Tibial nerve (tissue), 4 donors: ENCODE data around the gene CYFIP2. TPM values are rescaled to one million over a fixed set of nuclear protein-coding genes. Genes with fewer than 3 reads are reported as not detected.

Experiments
- DNase-seq, 2 donors: peaks; one replicate each; pipeline ENCODE4 v3.0.0-alpha.2; 2019; ENCODE audit warnings: low spot score in 2 of 2
- H3K27ac ChIP-seq, 4 donors: fragments of 200-600 bp; sonication (generic) in 3 of 4; one replicate each; pipeline ENCODE4 v1.5.1; 2017 to 2019; ENCODE audit warnings: mild to moderate bottlenecking in 1 of 4
- H3K27me3 ChIP-seq, 2 donors: fragments of 200-600 bp; sonication (generic) in 1 of 2; one replicate each; pipeline versions ENCODE4 v1.5.1 to v1.6.0; 2017 to 2019
- H3K36me3 ChIP-seq, 3 donors: fragments of 200-600 bp; sonication (generic); one replicate each; pipeline ENCODE4 v1.5.1; 2018 to 2019
- H3K4me1 ChIP-seq, 4 donors: fragments of 200-600 bp; sonication (generic) in 3 of 4; one replicate each; pipeline ENCODE4 v1.5.1; 2017 to 2019
- H3K4me3 ChIP-seq, 4 donors: fragments of 200-600 bp; sonication (generic) in 3 of 4; one replicate each; pipeline ENCODE4 v1.5.1; 2017 to 2019; ENCODE audit warnings: mild to moderate bottlenecking in 1 of 4, moderate library complexity in 1 of 4
- H3K9me3 ChIP-seq, 4 donors: fragments of 200-600 bp; sonication (generic) in 3 of 4; one replicate each; pipeline ENCODE4 v1.5.1; 2017 to 2019
- CTCF ChIP-seq, 5 experiments: fragments of 200-600 bp in 3 of 5; fragments of 450-650 bp in 2 of 5; sonication (generic) in 3 of 5; IDR thresholded peaks; one replicate each; pipeline ENCODE4 v1.5.1; 2016 to 2019; ENCODE audit warnings: antibody characterized with exemption in 5 of 5, mild to moderate bottlenecking in 3 of 5, moderate library complexity in 2 of 5
- EP300 ChIP-seq, 2 donors: sonication (generic); formaldehyde crosslinking; IDR thresholded peaks; one replicate each; pipeline ENCODE4 v1.6.1; 2017; ENCODE audit warnings: antibody characterized with exemption in 2 of 2, mild to moderate bottlenecking in 1 of 2
- POLR2A ChIP-seq, 2 donors: fragments of 450-650 bp; IDR thresholded peaks; one replicate each; pipeline ENCODE4 v1.6.1; 2017; ENCODE audit warnings: antibody characterized with exemption in 2 of 2, mild to moderate bottlenecking in 2 of 2, moderate library complexity in 2 of 2
- WGBS, 2 donors: methylation state at CpG; one replicate each; pipeline ENCODE4 v1.1.5; 2018; 5-methylcytosine and 5-hydroxymethylcytosine counted together
- total RNA-seq, 4 donors: library from RNA; depleted of rRNA; stranded (reverse); fragments of >200 nt; gene quantifications; one replicate each; pipeline ENCODE4 v1.1.0, GENCODE V29; 2016

Gene CYFIP2
- total RNA-seq, 4 donors from 2014 or later = 14.4 to 27.3 (median 18.0) TPM

DNA sequence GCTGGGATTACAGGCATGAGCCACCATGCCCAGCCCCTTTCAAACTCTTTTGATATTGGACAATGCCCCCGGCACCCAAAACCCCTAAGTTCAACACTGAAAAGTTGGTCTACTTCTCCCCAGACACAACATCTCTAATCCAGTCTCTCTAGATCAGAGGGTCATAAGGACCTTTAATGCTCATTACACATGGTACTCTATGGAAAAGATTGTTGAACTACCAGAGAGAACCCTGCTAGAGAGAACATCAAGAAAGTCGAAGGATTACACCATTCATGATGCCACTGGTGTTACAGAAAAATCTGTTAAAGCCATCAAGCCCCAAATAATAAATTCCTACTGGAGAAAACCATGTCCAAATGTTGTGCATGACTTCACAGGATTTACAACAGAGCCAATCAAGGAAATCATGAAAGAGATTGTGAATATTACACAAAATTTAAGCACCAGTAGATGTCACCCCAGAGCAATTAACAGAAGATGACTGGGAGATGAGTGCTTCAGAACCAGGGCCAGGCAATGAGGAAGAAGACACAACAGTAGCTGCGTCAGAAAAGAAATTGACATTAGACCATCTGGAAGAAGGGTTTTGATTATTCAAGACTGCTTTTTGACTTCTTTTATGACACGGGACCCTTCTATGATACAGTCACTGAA lies 165.7 kb downstream of the CYFIP2 start:
- Histone ChIP-seq H3K4me1 (peaks cover 0 to 7% (median 0%) of the 10 kb centered on the region in 4 donors), H3K27ac (no peak overlapping the region), H3K9me3 (no peaks in the 10 kb centered on the region), H3K27me3 (no peaks in the 10 kb centered on the region), H3K4me3 (no peak overlapping the region), H3K36me3 (no peaks in the 10 kb centered on the region)
- DNase-seq = peak in 1 of 2 donors; percentile 72
- TF ChIP-seq POLR2A (IDR thresholded peaks at IDR 0.05) (no peak), EP300 (IDR thresholded peaks at IDR 0.05) (no peak), CTCF (IDR thresholded peaks at IDR 0.05) (peak; percentile 45 to 73 (median 47))
- WGBS, 2 donors = 28 to 31% methylated on average over 4 of the region's 4 CpGs

- Histone ChIP-seq H3K27me3 (no peaks in the 10 kb centered on the region), H3K36me3 (no peaks in the 10 kb centered on the region), H3K27ac (no peak overlapping the region), H3K9me3 (no peaks in the 10 kb centered on the region), H3K4me1 (peaks cover 0 to 7% (median 0%) of the 10 kb centered on the region in 4 donors), H3K4me3 (no peak overlapping the region)
- no peak for TF ChIP-seq POLR2A (IDR thresholded peaks at IDR 0.05)
- no peak for TF ChIP-seq CTCF (IDR thresholded peaks at IDR 0.05)
- TF ChIP-seq EP300 (IDR thresholded peaks at IDR 0.05) = no peak
- no peak for DNase-seq
- 84 to 85% methylated on average over 4 of the region's 4 CpGs for whole genome bisulfite sequencing, 2 donors
Measured at GRCh38 chr5:157434096-157434495, 168.2 kb downstream of the CYFIP2 start.

DNA sequence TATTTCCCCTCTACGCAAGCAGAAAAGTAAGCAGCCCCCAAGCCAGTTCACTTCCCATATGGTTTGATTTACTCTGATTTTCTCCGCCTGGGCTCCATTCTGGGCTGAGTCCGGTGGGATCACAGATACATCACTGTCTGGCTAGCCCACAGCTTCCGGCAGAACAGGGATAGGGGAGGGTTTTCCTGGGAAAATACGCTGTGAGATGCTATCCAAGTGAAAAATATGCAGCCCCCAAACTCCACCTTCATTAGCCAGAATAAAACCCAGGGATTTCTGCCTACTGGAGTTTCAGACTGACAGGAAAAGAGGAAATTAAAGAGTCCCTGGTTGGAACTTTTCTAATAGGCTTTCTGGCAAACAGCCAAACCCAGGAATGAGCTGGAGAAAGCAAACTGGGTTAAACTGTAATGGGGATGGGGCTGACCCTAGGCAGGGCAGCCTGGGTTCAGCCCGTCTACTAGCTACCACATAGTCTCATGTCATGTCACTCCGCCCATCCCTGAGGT lies 177.2 kb downstream of the CYFIP2 start:
- no peaks in the 10 kb centered on the region for H3K9me3 ChIP-seq
- peaks cover 0 to 7% (median 0%) of the 10 kb centered on the region in 4 donors for H3K4me1 ChIP-seq
- no peaks in the 10 kb centered on the region for H3K36me3 ChIP-seq
- TF ChIP-seq CTCF (IDR thresholded peaks at IDR 0.05) (no peak), POLR2A (IDR thresholded peaks at IDR 0.05) (no peak), EP300 (IDR thresholded peaks at IDR 0.05) (no peak)
- no peak overlapping the region for H3K27ac ChIP-seq
- no peak overlapping the region for H3K4me3 ChIP-seq
- DNase-seq = no peak
- no peaks in the 10 kb centered on the region for H3K27me3 ChIP-seq
- 50 to 55% methylated on average over 6 to 7 of the region's 7 CpGs for WGBS, 2 donors

DNA sequence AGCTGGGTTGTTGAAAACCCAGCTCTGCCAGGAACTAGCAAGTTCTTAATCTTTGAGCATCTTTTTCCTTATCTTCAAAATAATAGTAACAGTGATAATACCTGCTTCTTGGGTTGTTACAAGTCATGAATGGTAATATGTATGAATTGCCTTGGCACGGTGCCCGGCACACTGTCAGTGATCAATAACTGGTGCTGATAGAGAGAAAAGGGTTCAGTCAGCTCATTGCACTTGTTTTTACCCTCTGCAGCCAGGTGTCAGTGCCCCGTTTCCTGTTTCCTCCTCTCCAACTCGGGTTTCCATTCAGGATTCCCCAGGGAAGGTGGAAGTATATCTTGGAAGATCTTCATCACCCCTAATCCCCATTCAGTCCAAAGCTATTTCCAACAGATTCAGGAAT lies 178.3 kb downstream of the CYFIP2 start:
- DNase-seq = no peak
- TF ChIP-seq POLR2A (IDR thresholded peaks at IDR 0.05) (no peak), CTCF (IDR thresholded peaks at IDR 0.05) (no peak), EP300 (IDR thresholded peaks at IDR 0.05) (no peak)
- WGBS, 2 donors = 60 to 63% methylated on average over 4 of the region's 4 CpGs

More for the DNA sequence above, 178.3 kb downstream of the CYFIP2 start:
- no peak overlapping the region for H3K4me3 ChIP-seq
- peaks cover 0 to 12% (median 0%) of the 10 kb centered on the region in 4 donors for H3K4me1 ChIP-seq
- no peaks in the 10 kb centered on the region for H3K9me3 ChIP-seq
- H3K27ac ChIP-seq = no peak overlapping the region
- H3K36me3 ChIP-seq = no peaks in the 10 kb centered on the region
- no peaks in the 10 kb centered on the region for H3K27me3 ChIP-seq

Other genes starting within 250 kb of the CYFIP2 start
- under 1 TPM in 1 of 4 donors, not detected in 3; 0.42 TPM for gene HAVCR1, start 207.0 kb upstream of the CYFIP2 start, total RNA-seq
- gene HAVCR2, start 157.1 kb upstream of the CYFIP2 start, total RNA-seq = 10 to 100 TPM in 3 of 4 donors, 1 to 10 TPM in 1; 7.7 to 32.1 (median 13.8) TPM
- 10 to 100 TPM in 3 of 4 donors, 1 to 10 TPM in 1; 5.9 to 15.7 (median 12.3) TPM for gene MED7, start 123.3 kb upstream of the CYFIP2 start, total RNA-seq
- gene GARIN3, start 99.9 kb upstream of the CYFIP2 start, total RNA-seq = not detected
- gene ITK, start 85.3 kb upstream of the CYFIP2 start, total RNA-seq = 1 to 10 TPM in 3 of 4 donors, under 1 TPM in 1; 0.44 to 3.3 (median 1.2) TPM
- gene NIPAL4, start 194.1 kb downstream of the CYFIP2 start, total RNA-seq = 1 to 10 TPM in 2 of 4 donors, under 1 TPM in 1, not detected in 1; 0.84 to 5.7 (median 2.4) TPM